Embryonic facial prominence (tissue), 1 donor: Measurements from ENCODE around the gene ZNF785.
A peak's percentile ranks its signal among the peaks of the same experiment; 100 is the strongest.
"Not testable (repeated sequence)": the region's sequence is repeated elsewhere in the genome, so short reads cannot be mapped to it uniquely, and the experiment has no call there.

ENCODE experiments used
- DNase-seq: peaks from one replicate; pipeline ENCODE4 v3.0.0-alpha.2; 2016; ENCODE audit errors: extremely low spot score

ZNF785 gene

GRCh38 chr16:30539986-30540526 lies 45.4 kb downstream of the ZNF785 start:
- not testable (repeated sequence) for DNase-seq

- DNase-seq = no peak
Measured at GRCh38 chr16:30539000-30539964, 46.2 kb downstream of the ZNF785 start.

GRCh38 chr16:30536391-30537024 lies 49.0 kb downstream of the ZNF785 start:
- DNase-seq = not testable (repeated sequence)

- peak; percentile 72 for DNase-seq
Measured at GRCh38 chr16:30535777-30536190, 49.7 kb downstream of the ZNF785 start.

GRCh38 chr16:30535106-30535776 lies 50.3 kb downstream of the ZNF785 start:
- no peak for DNase-seq

- DNase-seq = peak; percentile 78
Measured at GRCh38 chr16:30534368-30535105, 51.0 kb downstream of the ZNF785 start, which contains the start of gene ZNF747. Gene ZNF747 (minus strand): TSS chr16:30534858. CDS start chr16:30534679, 179 bp downstream.

GRCh38 chr16:30533748-30534367 lies 51.6 kb downstream of the ZNF785 start:
- no peak for DNase-seq

- DNase-seq = no peak
Measured at GRCh38 chr16:30533146-30533522, 52.4 kb downstream of the ZNF785 start.

- no peak for DNase-seq
Measured at GRCh38 chr16:30532285-30533145, 53.0 kb downstream of the ZNF785 start.
